Astrocyte (in vitro differentiated cells and primary cell): ENCODE results near the gene USP40. TPM values are rescaled to one million over a fixed set of nuclear protein-coding genes. Genes with fewer than 3 reads are reported as not detected.

Source experiments
- DNase-seq: peaks from one replicate; pipeline ENCODE4 v3.0.0-alpha.2; 2010; ENCODE audit warnings: low read depth
- FAIRE-seq: peaks from 2 replicates; lab custom pipeline; 2011; peaks lifted over from hg19 to GRCh38; lab: Jason Lieb, UNC
- H2AFZ ChIP-seq: 2 replicates; pipeline ENCODE4 v1.6.0; 2012; ENCODE audit warnings: low read depth, low read length, inconsistent platforms
- H3K27ac ChIP-seq: 2 replicates; pipeline ENCODE4 v1.5.1; 2011; ENCODE audit warnings: low read depth, low read length, inconsistent platforms
- H3K27me3 ChIP-seq: 2 replicates; pipeline ENCODE4 v1.6.0; 2011; ENCODE audit warnings: low read length, inconsistent platforms; ENCODE audit not compliant: insufficient read depth
- H3K36me3 ChIP-seq: 2 replicates; pipeline ENCODE4 v1.5.1; 2011; ENCODE audit warnings: low read length, inconsistent platforms; ENCODE audit not compliant: insufficient read depth
- H3K4me1 ChIP-seq: 2 replicates; pipeline ENCODE4 v1.5.1; 2011; ENCODE audit warnings: low read length, inconsistent platforms; ENCODE audit not compliant: insufficient read depth
- H3K4me2 ChIP-seq: 2 replicates; pipeline ENCODE4 v1.6.0; 2012; ENCODE audit warnings: low read length, inconsistent platforms
- H3K4me3 ChIP-seq: 2 replicates; pipeline ENCODE4 v1.5.1; 2011; ENCODE audit warnings: low read depth, mild to moderate bottlenecking, low read length, inconsistent platforms; ENCODE audit not compliant: insufficient read depth
- H3K79me2 ChIP-seq: 2 replicates; pipeline ENCODE4 v1.6.0; 2012; ENCODE audit warnings: mild to moderate bottlenecking, low read length, inconsistent platforms; ENCODE audit not compliant: insufficient read depth
- H3K9ac ChIP-seq: 2 replicates; pipeline ENCODE4 v1.6.0; 2012; ENCODE audit warnings: mild to moderate bottlenecking, low read length, inconsistent platforms
- H3K9me3 ChIP-seq: 2 replicates; pipeline ENCODE4 v1.5.1; 2012; ENCODE audit warnings: low read depth, mild to moderate bottlenecking, low read length, inconsistent platforms; ENCODE audit not compliant: insufficient read depth
- H4K20me1 ChIP-seq: 2 replicates; pipeline ENCODE4 v1.6.0; 2012; ENCODE audit warnings: low read length, inconsistent platforms; ENCODE audit not compliant: insufficient read depth
- H3K27ac Mint-ChIP-seq: one replicate; pipeline ENCODE4 v1.8.0; 2021; ENCODE audit warnings: mild to moderate bottlenecking, mixed read lengths; ENCODE audit not compliant: unreplicated experiment
- H3K27me3 Mint-ChIP-seq: one replicate; pipeline ENCODE4 v1.8.0; 2021; ENCODE audit warnings: low read depth, mixed read lengths; ENCODE audit not compliant: unreplicated experiment
- H3K36me3 Mint-ChIP-seq: one replicate; pipeline ENCODE4 v1.8.0; 2021; ENCODE audit warnings: low read depth, mixed read lengths; ENCODE audit not compliant: unreplicated experiment
- H3K4me1 Mint-ChIP-seq: one replicate; pipeline ENCODE4 v1.8.0; 2021; ENCODE audit warnings: low read depth, mixed read lengths; ENCODE audit not compliant: unreplicated experiment
- H3K4me3 Mint-ChIP-seq: one replicate; pipeline ENCODE4 v1.8.0; 2021; ENCODE audit warnings: mild to moderate bottlenecking, moderate library complexity, mixed read lengths; ENCODE audit not compliant: unreplicated experiment
- H3K9me3 Mint-ChIP-seq: one replicate; pipeline ENCODE4 v1.8.0; 2021; ENCODE audit warnings: mild to moderate bottlenecking, mixed read lengths; ENCODE audit not compliant: unreplicated experiment
- EZH2 ChIP-seq: IDR thresholded peaks from 2 replicates; pipeline ENCODE4 v1.6.1; 2012; ENCODE audit warnings: mild to moderate bottlenecking, low read length, inconsistent platforms; ENCODE audit not compliant: insufficient read depth
- total RNA-seq: library from RNA; stranded (reverse); gene quantifications from 2 replicates; pipeline ENCODE4 v1.2.1, GENCODE V29; 2021
- TF ChIP-seq, protein P1 (sequence below): IDR thresholded peaks from 2 replicates; pipeline ENCODE4 v1.5.1; 2011; ENCODE audit warnings: low read depth, mild to moderate bottlenecking, inconsistent platforms, low read length, moderate library complexity; ENCODE audit not compliant: insufficient read depth

The USP40 gene
- total RNA-seq, 1 donor from 2014 or later: 25.4 TPM

DNA sequence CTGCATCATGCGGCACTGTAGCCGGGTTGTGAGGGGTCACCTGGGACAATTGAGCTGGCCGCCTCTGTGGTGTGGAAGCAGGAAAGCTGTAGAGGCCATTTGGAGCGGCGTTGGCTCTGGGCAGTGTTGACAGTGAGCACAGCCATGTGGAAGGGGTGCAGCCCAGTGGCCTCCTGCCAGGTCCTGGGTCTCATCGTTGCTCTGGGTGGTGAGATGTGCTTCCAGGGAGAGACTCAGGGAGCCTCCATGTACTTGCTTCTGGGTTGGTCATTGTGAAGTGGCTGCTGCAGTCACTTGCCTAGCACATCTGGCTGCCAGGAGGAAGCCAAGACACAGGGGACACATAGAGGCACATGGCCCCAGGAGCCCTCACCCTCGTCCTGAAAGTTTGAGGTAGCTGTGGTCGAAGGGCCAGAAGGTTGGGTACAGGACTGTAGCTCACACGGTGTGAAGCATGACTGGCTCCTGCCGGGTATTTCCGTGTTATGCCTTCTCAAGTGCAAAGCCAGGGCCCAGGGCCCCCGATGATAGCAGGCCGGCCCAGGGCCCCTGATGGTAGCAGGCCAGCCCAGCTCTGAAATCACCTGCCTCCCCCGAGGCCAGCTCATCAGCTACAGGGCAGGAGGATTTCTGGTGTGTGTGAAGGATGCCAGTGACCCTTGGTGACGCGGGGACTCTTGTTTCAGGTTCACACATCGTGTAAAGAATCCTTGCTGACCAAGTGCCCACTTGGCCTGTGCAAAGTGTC, 129.7 kb downstream of the USP40 start:
- Histone ChIP-seq H4K20me1 (no peaks in the 10 kb centered on the region), H3K9me3 (no peaks in the 10 kb centered on the region), H3K4me3 (no peak overlapping the region), H3K4me1 (no peaks in the 10 kb centered on the region), H3K79me2 (no peaks in the 10 kb centered on the region), H3K4me2 (no peak overlapping the region), H3K27ac (no peak overlapping the region), H3K36me3 (peaks cover 3% of the 10 kb centered on the region), H2AFZ (no peak overlapping the region), H3K27me3 (no peaks in the 10 kb centered on the region), H3K9ac (no peak overlapping the region)
- Mint-ChIP-seq H3K4me1 (peaks cover 8% of the 10 kb centered on the region), H3K36me3 (peaks cover 3% of the 10 kb centered on the region), H3K9me3 (no peaks in the 10 kb centered on the region), H3K27me3 (no peaks in the 10 kb centered on the region), H3K4me3 (no peak overlapping the region), H3K27ac (no peak overlapping the region)
- DNase-seq (no peak), FAIRE-seq (no peak)
- TF ChIP-seq EZH2: no peak
- TF ChIP-seq, protein P1, sequence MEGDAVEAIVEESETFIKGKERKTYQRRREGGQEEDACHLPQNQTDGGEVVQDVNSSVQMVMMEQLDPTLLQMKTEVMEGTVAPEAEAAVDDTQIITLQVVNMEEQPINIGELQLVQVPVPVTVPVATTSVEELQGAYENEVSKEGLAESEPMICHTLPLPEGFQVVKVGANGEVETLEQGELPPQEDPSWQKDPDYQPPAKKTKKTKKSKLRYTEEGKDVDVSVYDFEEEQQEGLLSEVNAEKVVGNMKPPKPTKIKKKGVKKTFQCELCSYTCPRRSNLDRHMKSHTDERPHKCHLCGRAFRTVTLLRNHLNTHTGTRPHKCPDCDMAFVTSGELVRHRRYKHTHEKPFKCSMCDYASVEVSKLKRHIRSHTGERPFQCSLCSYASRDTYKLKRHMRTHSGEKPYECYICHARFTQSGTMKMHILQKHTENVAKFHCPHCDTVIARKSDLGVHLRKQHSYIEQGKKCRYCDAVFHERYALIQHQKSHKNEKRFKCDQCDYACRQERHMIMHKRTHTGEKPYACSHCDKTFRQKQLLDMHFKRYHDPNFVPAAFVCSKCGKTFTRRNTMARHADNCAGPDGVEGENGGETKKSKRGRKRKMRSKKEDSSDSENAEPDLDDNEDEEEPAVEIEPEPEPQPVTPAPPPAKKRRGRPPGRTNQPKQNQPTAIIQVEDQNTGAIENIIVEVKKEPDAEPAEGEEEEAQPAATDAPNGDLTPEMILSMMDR: no peak

DNA sequence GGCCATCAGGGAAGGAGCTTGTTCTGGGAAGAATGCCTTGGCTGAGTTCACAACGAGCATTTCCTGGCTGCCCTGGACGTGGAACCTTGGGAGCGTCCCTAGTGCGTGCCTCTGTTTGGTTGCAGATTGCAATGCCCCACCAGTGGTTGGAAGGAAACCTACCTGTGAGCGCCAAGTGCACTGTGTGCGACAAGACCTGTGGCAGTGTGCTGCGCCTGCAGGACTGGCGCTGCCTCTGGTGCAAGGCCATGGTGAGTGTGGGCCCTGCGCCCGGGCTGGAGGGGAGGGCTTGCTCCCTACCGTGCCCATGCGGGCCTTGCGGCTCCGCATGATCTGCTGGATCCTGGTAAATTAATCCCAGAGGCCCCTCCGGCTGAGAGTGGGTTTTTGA, 130.4 kb downstream of the USP40 start:
- Histone ChIP-seq H3K9ac (no peak overlapping the region), H4K20me1 (no peaks in the 10 kb centered on the region), H2AFZ (no peak overlapping the region), H3K4me2 (no peak overlapping the region), H3K27ac (no peak overlapping the region), H3K4me1 (no peaks in the 10 kb centered on the region), H3K36me3 (peaks cover 3% of the 10 kb centered on the region), H3K9me3 (no peaks in the 10 kb centered on the region), H3K4me3 (no peak overlapping the region), H3K79me2 (no peaks in the 10 kb centered on the region), H3K27me3 (no peaks in the 10 kb centered on the region)
- Mint-ChIP-seq H3K27me3 (no peaks in the 10 kb centered on the region), H3K9me3 (no peaks in the 10 kb centered on the region), H3K36me3 (peaks cover 6% of the 10 kb centered on the region), H3K4me1 (peaks cover 8% of the 10 kb centered on the region), H3K27ac (no peak overlapping the region), H3K4me3 (no peak overlapping the region)
- no peak for TF ChIP-seq EZH2
- TF ChIP-seq, protein P1: no peak
- DNase-seq (no peak), FAIRE-seq (no peak)
